Thoracic aorta (tissue), 2 donors: Measurements from ENCODE around the gene XPNPEP3. TPM values are rescaled to one million over a fixed set of nuclear protein-coding genes. Genes with fewer than 3 reads are reported as not detected.

ENCODE experiments used
- ATAC-seq: fragments of 150-250 bp; one replicate; pipeline ENCODE4 v1.8.0; 2017; ENCODE audit warnings: low read depth; ENCODE audit not compliant: insufficient number of reproducible peaks, low FRiP score
- DNase-seq: peaks from one replicate; pipeline ENCODE4 v3.0.0-alpha.2; 2020; ENCODE audit warnings: low spot score
- H3K27ac ChIP-seq, 2 donors: fragments of 200-600 bp; sonication (generic); 1 replicate in 1 of 2; 2 replicates in 1 of 2; pipeline ENCODE4 v1.5.1; 2016; ENCODE audit warnings: mild to moderate bottlenecking in 2 of 2, moderate library complexity in 2 of 2
- H3K27me3 ChIP-seq: fragments of 200-600 bp; sonication (generic); replicated peaks from 2 replicates; pipeline ENCODE4 v1.6.0; 2016; ENCODE audit warnings: mild to moderate bottlenecking; ENCODE audit not compliant: insufficient read depth
- H3K36me3 ChIP-seq: fragments of 200-600 bp; sonication (generic); one replicate; pipeline ENCODE4 v1.5.1; 2016
- H3K4me1 ChIP-seq, 2 donors: fragments of 200-600 bp; sonication (generic); 1 replicate in 1 of 2; 2 replicates in 1 of 2; pipeline versions ENCODE4 v1.5.1 to v1.6.0; 2016; ENCODE audit warnings: low read depth in 2 of 2, mild to moderate bottlenecking in 1 of 2; ENCODE audit not compliant: control insufficient read depth in 1 of 2
- H3K4me3 ChIP-seq: fragments of 200-600 bp; sonication (generic); 2 replicates; pipeline ENCODE4 v1.5.1; 2016; ENCODE audit warnings: mild to moderate bottlenecking
- H3K9me3 ChIP-seq: fragments of 200-600 bp; sonication (generic); 2 replicates; pipeline ENCODE4 v1.5.1; 2016
- total RNA-seq, 2 donors: library from RNA; depleted of rRNA; stranded (reverse); fragments of >200 nt; gene quantifications; one replicate each; pipeline versions ENCODE4 v1.1.0 to v1.2.3, GENCODE V29; 2016
- TF ChIP-seq, protein P1 (sequence below): fragments of 200-600 bp; sonication (generic); IDR thresholded peaks from one replicate; pipeline ENCODE4 v1.5.1; 2019; ENCODE audit warnings: antibody characterized with exemption

XPNPEP3 gene
- total RNA-seq, 2 donors from 2014 or later, result 5.6 to 9.9 TPM

DNA sequence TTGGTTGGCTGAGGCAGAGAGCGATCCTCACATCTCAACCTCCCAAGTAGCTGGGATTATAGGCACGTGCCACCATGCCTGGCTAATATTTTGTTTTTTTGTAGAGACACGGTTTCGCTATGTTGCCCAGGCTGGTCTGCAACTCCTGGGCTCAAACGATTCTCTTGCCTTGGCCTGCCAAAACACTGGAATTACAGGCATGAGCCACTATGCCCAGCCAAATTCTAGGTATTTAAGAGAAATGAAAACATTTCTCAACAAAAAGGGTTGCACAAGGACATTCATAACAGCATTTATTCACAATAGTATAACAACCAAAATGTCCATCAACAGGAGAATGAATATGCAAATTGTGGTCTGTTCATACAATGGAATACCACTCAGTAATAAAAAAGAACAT, 62.5 kb downstream of the XPNPEP3 start:
- H3K27ac ChIP-seq, result peak overlapping the region; percentile 54 to 55
- peaks cover 5 to 12% of the 10 kb centered on the region in 2 donors for H3K4me1 ChIP-seq
- no peaks in the 10 kb centered on the region for H3K9me3 ChIP-seq
- H3K36me3 ChIP-seq, result peaks cover 7% of the 10 kb centered on the region
- TF ChIP-seq, protein P1, sequence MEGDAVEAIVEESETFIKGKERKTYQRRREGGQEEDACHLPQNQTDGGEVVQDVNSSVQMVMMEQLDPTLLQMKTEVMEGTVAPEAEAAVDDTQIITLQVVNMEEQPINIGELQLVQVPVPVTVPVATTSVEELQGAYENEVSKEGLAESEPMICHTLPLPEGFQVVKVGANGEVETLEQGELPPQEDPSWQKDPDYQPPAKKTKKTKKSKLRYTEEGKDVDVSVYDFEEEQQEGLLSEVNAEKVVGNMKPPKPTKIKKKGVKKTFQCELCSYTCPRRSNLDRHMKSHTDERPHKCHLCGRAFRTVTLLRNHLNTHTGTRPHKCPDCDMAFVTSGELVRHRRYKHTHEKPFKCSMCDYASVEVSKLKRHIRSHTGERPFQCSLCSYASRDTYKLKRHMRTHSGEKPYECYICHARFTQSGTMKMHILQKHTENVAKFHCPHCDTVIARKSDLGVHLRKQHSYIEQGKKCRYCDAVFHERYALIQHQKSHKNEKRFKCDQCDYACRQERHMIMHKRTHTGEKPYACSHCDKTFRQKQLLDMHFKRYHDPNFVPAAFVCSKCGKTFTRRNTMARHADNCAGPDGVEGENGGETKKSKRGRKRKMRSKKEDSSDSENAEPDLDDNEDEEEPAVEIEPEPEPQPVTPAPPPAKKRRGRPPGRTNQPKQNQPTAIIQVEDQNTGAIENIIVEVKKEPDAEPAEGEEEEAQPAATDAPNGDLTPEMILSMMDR, result no peak
- H3K4me3 ChIP-seq, result no peak overlapping the region
- ATAC-seq (peak; percentile 46), DNase-seq (no peak)
- H3K27me3 ChIP-seq, result no peaks in the 10 kb centered on the region

DNA sequence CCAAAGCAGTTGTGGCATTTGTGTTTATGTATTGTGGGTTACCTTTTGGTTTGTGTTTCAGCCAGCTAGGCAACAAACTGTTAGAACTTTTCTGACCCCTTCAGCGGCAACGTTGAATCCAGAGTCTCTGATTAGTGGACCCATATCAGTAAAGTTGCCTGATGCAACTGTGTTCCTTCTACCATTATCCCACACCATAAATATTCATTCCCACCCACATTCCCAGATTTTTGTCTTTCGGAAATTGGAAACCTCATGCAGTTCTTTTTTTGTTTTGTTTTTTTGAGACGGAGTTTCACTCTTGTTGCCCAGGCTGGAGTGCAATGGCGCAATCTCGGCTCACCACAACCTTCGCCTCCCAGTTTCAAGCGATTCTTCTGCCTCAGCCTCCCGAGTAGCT, 63.6 kb downstream of the XPNPEP3 start:
- Histone ChIP-seq H3K4me3 (no peak overlapping the region), H3K27ac (peak overlapping the region in 1 of 2 donors; percentile 54), H3K4me1 (peaks cover 5 to 12% of the 10 kb centered on the region in 2 donors), H3K36me3 (peaks cover 10% of the 10 kb centered on the region), H3K9me3 (no peaks in the 10 kb centered on the region), H3K27me3 (no peaks in the 10 kb centered on the region)
- ATAC-seq (no peak), DNase-seq (no peak)
- TF ChIP-seq, protein P1, result no peak

DNA sequence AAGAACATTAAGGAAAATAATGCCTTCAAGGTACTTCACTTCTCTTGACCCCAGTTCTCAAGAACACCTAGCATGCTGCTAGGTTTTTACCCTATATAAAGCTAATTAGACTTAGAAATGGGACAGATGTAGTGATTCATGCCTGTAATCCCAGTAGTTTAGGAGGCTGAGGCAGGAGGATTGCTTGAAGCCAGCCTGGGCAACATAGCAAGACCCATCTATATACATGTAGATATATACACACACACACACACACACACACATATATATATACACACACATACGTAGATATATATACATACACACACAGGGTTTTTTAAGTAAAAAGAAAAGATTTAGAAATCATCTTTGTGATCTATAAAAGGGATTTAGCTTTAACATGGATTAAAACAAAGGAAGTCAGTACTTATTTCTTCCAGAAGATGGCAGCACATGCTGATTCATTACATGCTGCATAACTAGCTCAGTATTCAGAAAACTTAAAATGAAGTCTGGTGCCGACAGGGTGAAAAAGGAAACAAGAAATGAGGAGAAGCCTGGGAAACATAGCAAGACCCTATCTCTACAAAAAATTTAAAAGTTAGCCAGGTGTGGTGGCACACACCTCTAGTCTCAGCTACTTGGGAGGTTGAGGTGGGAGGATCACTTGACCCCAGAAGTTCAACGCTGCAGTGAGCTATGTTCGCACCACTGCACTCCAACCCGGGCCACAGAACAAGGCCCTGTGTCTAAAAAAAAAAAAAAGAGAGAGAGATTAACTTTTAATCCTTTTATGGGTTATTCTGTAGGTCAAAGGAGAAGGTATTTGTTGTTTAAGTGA, 65.7 kb downstream of the XPNPEP3 start:
- Histone ChIP-seq H3K4me1 (peaks cover 5 to 12% of the 10 kb centered on the region in 2 donors), H3K27ac (no peak overlapping the region), H3K27me3 (no peaks in the 10 kb centered on the region), H3K36me3 (peaks cover 6% of the 10 kb centered on the region), H3K4me3 (peak overlapping the region; percentile 36), H3K9me3 (no peaks in the 10 kb centered on the region)
- TF ChIP-seq, protein P1, result peak; percentile 77
- peak; percentile 67 for ATAC-seq
- DNase-seq, result no peak

DNA sequence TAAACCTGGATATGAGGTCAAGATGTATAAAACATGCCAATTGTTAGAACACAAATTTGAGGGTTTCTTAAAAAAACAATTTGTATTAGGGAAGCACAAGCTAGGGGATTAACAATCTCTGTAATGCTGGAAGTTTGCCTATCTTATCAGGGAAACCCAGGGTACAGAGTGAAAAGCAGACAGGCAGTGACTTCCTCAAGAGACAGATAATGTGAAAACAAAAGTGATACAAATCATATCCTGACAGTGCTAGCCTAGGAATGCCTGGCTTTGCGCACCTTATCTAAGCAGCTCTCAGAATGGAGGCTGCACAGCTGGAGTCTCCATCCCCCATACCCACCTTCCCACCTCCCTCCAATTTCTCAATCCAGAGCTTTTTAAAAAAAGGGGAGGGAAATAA, 71.7 kb downstream of the XPNPEP3 start:
- no peak for ATAC-seq

DNA sequence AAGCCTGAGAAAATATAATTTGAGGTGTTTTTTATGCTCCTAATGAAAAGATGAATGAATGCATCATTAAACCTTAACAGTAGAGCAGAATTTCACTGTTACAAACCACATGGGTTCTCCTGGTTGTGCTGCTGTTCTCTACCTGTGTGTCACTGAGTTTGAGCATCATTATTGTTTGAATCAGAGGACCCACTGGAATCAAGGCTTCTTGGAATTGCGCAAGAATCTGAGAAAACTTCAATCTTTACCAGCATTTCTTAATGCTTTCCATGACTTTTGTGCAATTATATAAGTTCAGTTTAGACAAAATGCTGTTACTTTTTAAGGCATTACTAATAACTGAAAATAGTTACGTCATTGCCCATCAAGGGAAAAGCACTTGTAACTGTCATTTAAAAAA, 75.4 kb downstream of the XPNPEP3 start:
- TF ChIP-seq, protein P1, result no peak
- no peaks in the 10 kb centered on the region for H3K9me3 ChIP-seq
- H3K36me3 ChIP-seq, result no peaks in the 10 kb centered on the region
- H3K27ac ChIP-seq, result no peak overlapping the region
- DNase-seq (no peak), ATAC-seq (no peak)
- no peaks in the 10 kb centered on the region for H3K4me1 ChIP-seq
- no peak overlapping the region for H3K4me3 ChIP-seq
- H3K27me3 ChIP-seq, result no peaks in the 10 kb centered on the region

More for the DNA sequence above, 71.7 kb downstream of the XPNPEP3 start:
- H3K36me3 ChIP-seq, result peaks cover 6% of the 10 kb centered on the region
- H3K9me3 ChIP-seq, result no peaks in the 10 kb centered on the region
- no peaks in the 10 kb centered on the region for H3K4me1 ChIP-seq
- H3K4me3 ChIP-seq, result no peak overlapping the region
- H3K27ac ChIP-seq, result no peak overlapping the region
- no peaks in the 10 kb centered on the region for H3K27me3 ChIP-seq
- TF ChIP-seq, protein P1, result no peak
- DNase-seq, result no peak
